Esophagus muscularis mucosa (tissue), 4 donors: ENCODE data around the gene ABLIM3.

Source experiments
- CTCF ChIP-seq, 3 experiments: fragments of 200-600 bp in 2 of 3; fragments of 450-650 bp in 1 of 3; sonication (generic) in 2 of 3; IDR thresholded peaks; one replicate each; pipeline ENCODE4 v1.5.1; 2017 to 2019; ENCODE audit warnings: antibody characterized with exemption in 3 of 3, mild to moderate bottlenecking in 2 of 3, moderate library complexity in 1 of 3
- EP300 ChIP-seq: sonication (generic); formaldehyde crosslinking; IDR thresholded peaks from one replicate; pipeline ENCODE4 v1.6.1; 2017; ENCODE audit warnings: antibody characterized with exemption
- POLR2A ChIP-seq: fragments of 450-650 bp; IDR thresholded peaks from one replicate; pipeline ENCODE4 v1.6.1; 2017; ENCODE audit warnings: antibody characterized with exemption, moderate library complexity, mild to moderate bottlenecking, low read depth
- POLR2AphosphoS5 ChIP-seq, 2 donors: sonication (generic); formaldehyde crosslinking; IDR thresholded peaks; one replicate each; pipeline ENCODE4 v1.6.1; 2017; ENCODE audit warnings: antibody characterized with exemption in 2 of 2

- TF ChIP-seq POLR2AphosphoS5 (IDR thresholded peaks at IDR 0.05) (no peak), CTCF (IDR thresholded peaks at IDR 0.05) (no peak), POLR2A (no peak), EP300 (no peak)
Observed at GRCh38 chr5:149160291-149160787, 19.0 kb downstream of the ABLIM3 start.
